SU-DHL-6 (cell line): ENCODE measurements around the gene F8A2.
"Not testable (repeated sequence)": the region's sequence is repeated elsewhere in the genome, so short reads cannot be mapped to it uniquely, and the experiment has no call there.

Source experiments
- CTCF ChIP-seq: fragments of 200-600 bp; sonication (generic); IDR thresholded peaks from one replicate; pipeline ENCODE4 v1.5.1; 2017; ENCODE audit warnings: antibody characterized with exemption, mild to moderate bottlenecking, low read length, moderate library complexity; ENCODE audit not compliant: insufficient read depth, poor library complexity, severe bottlenecking
- EZH2phosphoT487 ChIP-seq: fragments of 200-600 bp; sonication (generic), shearing (Covaris generic); conservative IDR thresholded peaks from 2 replicates; pipeline ENCODE4 v1.6.1; 2018; ENCODE audit warnings: mild to moderate bottlenecking, antibody characterized with exemption, low read length, moderate library complexity, mixed read lengths

- TF ChIP-seq CTCF, EZH2phosphoT487: not testable (repeated sequence)
Observed at GRCh38 chrX:155394747-155395276, 12.9 kb downstream of the F8A2 start.
